SH-SY5Y (cell line): ENCODE results near the gene C12orf56.

ENCODE experiments used
- GATA2 ChIP-seq: IDR thresholded peaks from 2 replicates; pipeline ENCODE4 v1.6.1; 2011; ENCODE audit warnings: mild to moderate bottlenecking, low read depth, low read length
- GATA3 ChIP-seq: IDR thresholded peaks from 2 replicates; pipeline ENCODE4 v1.6.1; 2011; ENCODE audit warnings: low read depth, mild to moderate bottlenecking, low read length, moderate library complexity

DNA sequence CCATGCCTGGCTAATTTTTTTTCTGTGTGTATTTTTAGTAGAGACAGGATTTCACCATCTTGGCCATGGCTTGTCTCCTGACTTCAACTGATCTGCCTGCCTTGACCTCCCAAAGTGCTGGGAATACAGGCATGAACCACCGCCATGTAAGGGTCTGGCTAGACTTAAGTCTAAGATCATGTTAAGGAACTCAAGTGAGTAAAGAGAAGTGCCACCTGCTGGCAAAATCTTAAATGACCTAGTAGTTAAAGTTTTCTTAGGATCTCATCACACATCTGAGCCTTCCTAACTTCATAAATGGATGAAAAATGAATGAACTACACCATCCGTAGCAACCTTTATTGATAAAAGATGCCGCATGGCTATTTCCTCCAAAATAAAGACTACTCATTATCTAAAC lies 1.7 kb upstream of the C12orf56 start:
- TF ChIP-seq GATA3 (no peak), GATA2 (no peak)
